ENCODE results near the gene ACSL3. TPM values are rescaled to one million over a fixed set of nuclear protein-coding genes. Genes with fewer than 3 reads are reported as not detected.

The ACSL3 gene
- total and polyA plus RNA-seq, 2 donors (not counting 3 experiments of a cell fraction or from before 2014, with no cell fraction given): 58.7 to 139 TPM

DNA sequence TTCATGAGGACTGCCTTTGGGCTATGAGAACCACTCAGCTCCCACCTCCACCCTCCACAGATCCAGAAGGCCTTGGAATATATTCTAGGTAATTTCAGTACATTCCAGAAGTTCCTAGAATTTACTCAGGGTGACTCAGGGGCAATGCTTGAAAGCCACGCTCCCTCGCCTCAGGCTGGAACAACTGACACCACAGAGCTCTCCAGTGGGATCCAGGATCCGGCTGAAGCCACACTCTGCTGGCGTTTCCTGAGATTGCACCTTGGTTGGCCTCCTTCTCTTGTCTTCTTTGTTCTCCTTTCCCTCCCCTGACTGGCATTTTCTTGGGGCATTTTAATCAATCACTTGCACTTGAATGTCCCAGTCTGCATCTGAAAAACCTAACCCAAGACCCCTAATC, 98.5 kb downstream of the ACSL3 start:
- H3K36me3 ChIP-seq (ENCODE audit: control insufficient read depth in 2 of 2, extremely low read depth in 1 of 2, insufficient read depth in 2 of 2, low read length in 2 of 2): no peaks in the 10 kb centered on the region
- H3K9me1 ChIP-seq (replicated peaks; ENCODE audit: control insufficient read depth, extremely low read depth, insufficient read depth, low read length): no peaks in the 10 kb centered on the region
- no TSS peak for BruUV-seq (replicated peaks)
- no peak overlapping the region for H3K4me3 ChIP-seq (replicated peaks in 1 of 3; ENCODE audit: insufficient read depth in 1 of 3, low read depth in 1 of 3, low read length in 3 of 3)
- peaks cover 0 to 8% of the 10 kb centered on the region in 2 experiments for H3K27me3 ChIP-seq (ENCODE audit: control insufficient read depth in 2 of 2, insufficient read depth in 2 of 2, low read length in 2 of 2)
- no peak overlapping the region for H3K4me2 ChIP-seq (ENCODE audit: insufficient read depth, low read length)
- no peaks in the 10 kb centered on the region for H3K4me1 ChIP-seq (ENCODE audit: control insufficient read depth, extremely low read depth, insufficient read depth, low read length)
- DNase-seq (ENCODE audit: low read depth, low spot score) (no peak), FAIRE-seq (no peak)
- TF ChIP-seq JUN (IDR thresholded peaks at IDR 0.05; ENCODE audit: borderline replicate concordance, insufficient read depth, insufficient read length, low read depth) (no peak), FOS (IDR thresholded peaks at IDR 0.05; ENCODE audit: borderline replicate concordance, insufficient read depth, low read length) (no peak), MAX (IDR thresholded peaks at IDR 0.05; ENCODE audit: insufficient read depth, insufficient read length) (no peak), EZH2 (IDR thresholded peaks at IDR 0.05; ENCODE audit: borderline replicate concordance, low read depth, low read length, severe bottlenecking) (no peak), POLR2AphosphoS5 (IDR thresholded peaks at IDR 0.05; ENCODE audit: insufficient read depth, low read depth, low read length) (no peak), CTCF (IDR thresholded peaks at IDR 0.05; ENCODE audit: extremely low read depth in 1 of 2, insufficient read depth in 1 of 2, low read depth in 1 of 2, low read length in 2 of 2) (no peak), MYC (IDR thresholded peaks at IDR 0.05; ENCODE audit: low read depth, low read length) (no peak), POLR2A (IDR thresholded peaks at IDR 0.05; ENCODE audit: low read depth, low read length) (no peak), GATA2 (IDR thresholded peaks at IDR 0.05; ENCODE audit: insufficient read depth, insufficient read length, low read depth, low read length) (no peak)
- no peaks in the 10 kb centered on the region for H3K9me3 ChIP-seq (replicated peaks; ENCODE audit: control insufficient read depth, insufficient read depth, low read length)
- ChIA-PET CTCF (interaction anchor here (0.6 to 2.4 kb wide), 9 partner anchors 11 to 1514 kb away, joined by 3 to 10 read pairs (median 6); no protein-coding TSS in a partner anchor), POLR2A (interaction anchor here (0.6 kb wide), 1 partner anchor 261 kb away, joined by 6 read pairs; no protein-coding TSS in a partner anchor)
- H2AFZ ChIP-seq (ENCODE audit: low read depth, low read length): no peak overlapping the region
- no peaks in the 10 kb centered on the region for H3K79me2 ChIP-seq (ENCODE audit: control insufficient read depth, insufficient read depth, low read length)
- no peaks in the 10 kb centered on the region for H4K20me1 ChIP-seq (replicated peaks; ENCODE audit: control insufficient read depth, extremely low read depth, insufficient read depth, low read length)
- intact Hi-C loops (cut with micrococcal nuclease): no loop called here
- dilution Hi-C loops (cut with MboI; ENCODE audit: extremely low pct_ligation_motif_present, low sequenced_read_pairs): no loop called here
- no peak overlapping the region for H3K27ac ChIP-seq (ENCODE audit: insufficient read depth, low read depth, low read length)
- H3K9ac ChIP-seq (replicated peaks; ENCODE audit: extremely low read depth, insufficient read depth, low read length): no peak overlapping the region

Measured in endothelial cell of umbilical vein (primary cell).